HG03575 (cell line): ENCODE measurements around the gene ZNF683.
"Not testable (repeated sequence)": the region's sequence is repeated elsewhere in the genome, so short reads cannot be mapped to it uniquely, and the experiment has no call there.

Experiments used
- ATAC-seq: cut with Tn5 transposase; IDR thresholded peaks from one replicate; pipeline ENCODE4 v1.9.1; 2021; ENCODE audit not compliant: unreplicated experiment, insufficient number of reproducible peaks, low FRiP score; ENCODE audit errors: extremely low read depth

Gene ZNF683

DNA sequence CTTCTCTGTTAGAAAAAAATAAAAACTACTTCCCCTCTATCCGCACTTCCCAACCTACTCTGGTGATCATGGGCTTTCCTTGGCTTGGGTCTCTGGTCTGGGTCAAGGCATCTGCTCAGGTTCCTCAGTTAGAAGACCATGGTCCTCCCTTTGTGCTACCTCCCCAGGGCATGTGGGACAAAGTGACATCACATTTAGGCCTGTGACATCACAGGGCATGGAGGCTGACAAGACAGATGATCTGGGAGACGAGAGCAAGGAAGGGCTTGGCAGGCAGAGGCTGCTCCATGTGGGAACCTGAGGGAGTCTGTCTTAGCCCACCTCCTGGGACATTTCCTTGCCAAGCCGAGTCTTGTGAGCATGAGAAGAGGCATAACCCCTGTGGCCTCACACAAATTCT, at the start of gene ZNF683:
Gene ZNF683 (minus strand): TSS at position 140 of the 400 bp plus-strand sequence. CDS start 4,179 bp downstream, outside the sequence.
- not testable (repeated sequence) for ATAC-seq

GRCh38 chr1:26419494-26419893, 46.9 kb upstream of the ZNF683 start:
- no peak for ATAC-seq

GRCh38 chr1:26418865-26419349, 46.4 kb upstream of the ZNF683 start:
- ATAC-seq = no peak

GRCh38 chr1:26417111-26417759, 44.7 kb upstream of the ZNF683 start:
- ATAC-seq = no peak

GRCh38 chr1:26413031-26413430, 40.5 kb upstream of the ZNF683 start:
- no peak for ATAC-seq

DNA sequence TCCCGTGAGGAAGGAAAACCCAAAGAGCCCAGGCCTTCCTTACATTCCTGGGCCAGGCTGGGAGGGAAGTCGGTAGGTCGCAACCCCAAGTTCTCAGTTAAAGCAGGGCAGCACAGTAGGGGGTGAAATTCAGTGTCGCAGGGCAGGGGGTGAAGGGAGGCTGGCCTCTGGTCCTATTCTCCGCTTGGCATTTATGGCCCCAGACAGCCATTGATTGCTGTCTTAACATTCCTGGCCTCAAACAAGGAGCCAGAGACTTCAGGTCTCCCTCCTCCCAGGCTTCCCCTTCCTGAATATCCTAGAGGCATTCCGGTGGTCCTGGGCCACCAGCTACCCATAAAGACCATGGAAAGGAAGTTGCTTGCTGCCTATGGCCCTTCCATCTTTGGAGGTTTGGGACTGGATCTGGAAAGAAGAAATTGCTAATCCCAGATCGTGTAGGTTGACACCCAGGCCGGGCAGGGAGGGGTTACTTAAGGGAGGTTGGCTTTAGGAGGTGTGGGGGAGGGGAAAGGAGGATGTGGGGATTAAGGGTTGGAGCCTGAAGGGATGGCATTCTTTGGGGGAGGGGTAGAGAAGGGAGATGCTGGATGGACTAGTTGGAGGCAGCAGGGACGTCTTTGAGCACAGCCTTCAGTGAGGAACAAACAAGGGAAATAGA, 39.8 kb upstream of the ZNF683 start:
- ATAC-seq = no peak

DNA sequence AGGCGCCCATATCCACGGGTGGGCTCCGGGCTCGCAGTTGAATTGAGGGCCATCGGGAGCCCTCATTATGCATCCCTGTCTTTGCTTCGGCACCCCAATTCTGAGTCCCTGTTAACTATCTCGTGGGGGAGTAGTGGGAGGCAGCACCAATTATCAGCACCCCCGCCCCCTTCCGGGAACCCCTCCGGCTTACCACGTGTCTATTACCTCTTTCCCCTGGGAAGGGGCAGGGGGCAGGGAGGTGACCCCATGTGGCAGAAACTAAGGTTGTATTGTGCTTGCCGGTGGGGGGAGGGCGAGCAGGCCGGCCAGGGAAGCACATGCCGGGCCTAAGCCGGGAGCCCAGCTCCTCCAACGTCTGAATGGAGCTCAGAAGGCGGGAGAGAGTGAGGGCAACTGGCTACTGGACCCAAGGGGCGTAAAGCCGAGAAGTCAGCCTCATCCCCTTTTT, 39.1 kb upstream of the ZNF683 start:
- no peak for ATAC-seq

- ATAC-seq = no peak
Observed at GRCh38 chr1:26410706-26411623, 38.4 kb upstream of the ZNF683 start, which contains the start of gene LIN28A. LIN28A (plus strand) TSS chr1:26410817; CDS start chr1:26410892, 75 bp downstream.

DNA sequence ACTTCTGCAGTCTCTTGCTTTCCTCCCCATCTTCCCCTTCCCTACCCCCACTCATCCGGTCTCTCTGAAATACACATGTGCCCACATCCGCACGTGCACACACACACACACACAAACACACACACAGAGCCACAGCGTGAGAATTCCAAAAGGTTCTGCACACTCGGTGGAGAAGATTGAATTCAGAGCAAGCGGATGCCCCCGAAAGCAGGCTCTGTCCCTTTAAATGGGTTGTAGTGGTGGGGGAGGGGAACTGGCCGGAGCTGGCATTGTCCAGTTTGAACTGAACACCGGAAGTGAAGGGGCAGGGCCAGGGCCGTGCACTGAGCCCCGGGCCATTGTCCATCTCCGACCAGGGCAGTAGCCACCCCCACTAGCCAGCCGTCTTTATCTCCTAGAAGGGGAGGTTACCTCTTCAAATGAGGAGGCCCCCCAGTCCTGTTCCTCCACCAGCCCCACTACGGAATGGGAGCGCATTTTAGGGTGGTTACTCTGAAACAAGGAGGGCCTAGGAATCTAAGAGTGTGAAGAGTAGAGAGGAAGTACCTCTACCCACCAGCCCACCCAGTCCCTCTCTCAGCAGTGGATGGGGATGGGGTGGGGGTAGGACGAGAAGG, 36.7 kb upstream of the ZNF683 start:
- no peak for ATAC-seq

GRCh38 chr1:26408604-26409003, 36.1 kb upstream of the ZNF683 start:
- no peak for ATAC-seq

DNA sequence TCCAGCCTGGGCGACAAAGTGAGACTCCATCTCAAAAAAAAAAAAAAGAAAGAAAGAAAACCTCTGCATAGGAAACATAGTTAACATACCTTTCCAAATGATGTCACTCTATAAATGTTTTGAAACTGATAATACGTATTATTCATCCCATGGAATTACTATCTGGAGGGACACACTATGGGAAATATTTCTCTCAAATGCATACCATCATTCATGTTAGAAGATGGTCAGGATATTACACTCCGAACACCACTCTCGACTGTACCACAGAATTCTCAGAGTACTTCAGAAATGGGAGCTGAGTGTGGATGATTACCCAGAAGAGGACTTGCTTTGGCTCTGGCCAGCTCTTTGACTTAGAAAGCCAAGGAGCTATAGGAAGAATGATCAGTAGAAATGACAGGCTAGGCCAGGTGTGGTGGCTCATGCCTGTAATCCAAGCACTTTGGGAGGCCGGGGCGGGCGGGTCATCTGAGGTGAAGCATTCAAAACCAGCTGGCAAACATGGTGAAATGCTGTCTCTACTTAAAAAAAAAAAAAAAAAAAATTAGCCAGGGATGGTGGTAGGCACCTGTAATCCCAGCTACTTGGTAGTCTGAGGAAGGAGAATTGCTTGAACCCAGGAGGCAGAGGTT, 32.8 kb upstream of the ZNF683 start:
- no peak for ATAC-seq

GRCh38 chr1:26404641-26405040, 32.1 kb upstream of the ZNF683 start:
- no peak for ATAC-seq

DNA sequence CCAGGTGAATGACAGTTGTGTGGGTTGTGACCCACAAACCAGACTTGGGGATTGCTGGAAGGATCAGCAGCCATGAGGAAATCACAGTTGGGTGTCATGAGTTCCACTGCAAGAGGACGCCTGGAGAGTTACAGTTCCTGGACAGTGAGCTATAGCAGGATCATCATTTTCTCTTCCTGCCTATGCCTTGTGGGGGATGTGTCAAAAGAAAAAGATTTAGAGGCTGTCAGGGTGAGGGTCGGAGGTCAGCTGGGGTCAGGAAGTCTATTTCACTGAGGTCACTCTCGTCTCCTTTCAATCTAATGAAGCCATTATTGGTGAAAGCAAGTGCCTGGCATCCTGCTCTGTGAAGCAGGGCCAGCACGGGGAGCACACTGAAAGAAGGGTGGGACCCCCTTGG, 31.1 kb upstream of the ZNF683 start:
- ATAC-seq = no peak

GRCh38 chr1:26401891-26402290, 29.3 kb upstream of the ZNF683 start:
- no peak for ATAC-seq

- ATAC-seq = no peak
Observed at GRCh38 chr1:26399034-26399433, 26.5 kb upstream of the ZNF683 start.

GRCh38 chr1:26395754-26396153, 23.2 kb upstream of the ZNF683 start:
- no peak for ATAC-seq

DNA sequence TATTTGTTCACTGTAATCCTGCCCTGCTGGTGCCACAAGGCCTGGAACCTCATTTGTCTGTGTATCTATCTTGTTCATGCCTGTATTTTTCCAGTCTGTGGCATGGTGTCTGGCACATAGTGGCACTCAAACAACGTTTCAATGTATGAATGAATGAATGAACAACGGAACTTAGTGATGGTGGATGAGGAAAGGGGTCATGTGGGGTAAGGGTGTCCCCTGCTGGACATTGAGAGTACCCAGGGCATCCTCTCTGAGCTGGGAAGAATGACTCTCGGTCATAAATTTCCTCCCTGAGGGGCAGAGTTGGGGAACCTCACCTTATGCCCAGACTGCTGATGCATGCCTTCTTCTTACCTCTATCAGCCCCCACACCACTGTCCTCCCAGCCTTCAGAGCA, 18.9 kb upstream of the ZNF683 start:
- no peak for ATAC-seq

DNA sequence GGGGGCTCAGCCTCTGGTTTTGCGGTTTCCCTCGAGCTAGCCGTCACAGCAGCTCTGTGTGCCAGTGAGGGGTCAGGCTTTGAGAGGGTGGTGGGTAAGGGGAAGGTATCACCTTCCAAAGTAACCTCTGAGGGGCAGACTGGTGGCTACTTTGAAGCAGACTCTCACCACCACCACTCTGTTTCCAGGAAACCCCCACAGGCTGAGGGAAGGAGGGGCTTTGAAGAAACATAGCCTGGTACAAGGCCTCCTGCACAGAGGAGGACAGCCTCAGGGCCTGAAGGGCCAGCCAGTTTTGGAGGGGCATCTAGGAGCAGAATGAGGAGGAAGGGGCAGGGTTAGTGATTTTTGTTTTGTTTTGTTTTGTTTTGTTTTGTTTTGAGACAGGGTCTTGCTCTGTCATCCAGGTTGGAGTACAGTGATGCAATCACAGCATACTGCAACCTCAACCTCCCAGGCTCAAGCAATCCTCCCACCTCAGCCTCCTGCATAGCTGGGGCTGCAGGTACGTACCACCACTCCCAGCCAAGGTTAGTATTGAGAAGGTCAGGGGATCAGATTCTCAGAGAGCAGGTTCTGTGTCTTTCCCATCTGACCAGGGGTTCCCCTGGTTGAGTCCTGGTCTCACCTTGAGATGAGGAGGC, 17.2 kb upstream of the ZNF683 start:
- no peak for ATAC-seq
